Measurements from ENCODE around the gene NFU1. TPM values are rescaled to one million over a fixed set of nuclear protein-coding genes. Genes with fewer than 3 reads are reported as not detected.

Gene NFU1
- total RNA-seq, 1 donor from 2014 or later: 40.9 TPM

Other genes with a start within 250 kb of the NFU1 start
- gene GFPT1, start 50.2 kb downstream of the NFU1 start, total RNA-seq: 16.6 and 21.2 TPM in 2 replicates
- gene AAK1, start 206.3 kb upstream of the NFU1 start, total RNA-seq: 15.5 and 18.5 TPM in 2 replicates

Data from lung microvascular endothelial cell (primary cell).